HG03558 (cell line): ENCODE measurements around the gene SLC27A3.

Experiments used
- ATAC-seq: cut with Tn5 transposase; IDR thresholded peaks from one replicate; pipeline ENCODE4 v1.9.1; 2021; ENCODE audit warnings: moderate number of reproducible peaks; ENCODE audit not compliant: unreplicated experiment; ENCODE audit errors: extremely low read depth

SLC27A3 gene

GRCh38 chr1:153795934-153796785 lies 21.0 kb downstream of the SLC27A3 start:
- ATAC-seq = no peak

GRCh38 chr1:153796786-153797659 lies 21.8 kb downstream of the SLC27A3 start:
- no peak for ATAC-seq

GRCh38 chr1:153798468-153798780 lies 23.2 kb downstream of the SLC27A3 start:
- no peak for ATAC-seq

- no peak for ATAC-seq
Observed at GRCh38 chr1:153799016-153799415, 23.8 kb downstream of the SLC27A3 start.

- no peak for ATAC-seq
Observed at GRCh38 chr1:153799566-153800465, 24.6 kb downstream of the SLC27A3 start.

- no peak for ATAC-seq
Observed at GRCh38 chr1:153800516-153800915, 25.3 kb downstream of the SLC27A3 start.

GRCh38 chr1:153801028-153801625 lies 25.9 kb downstream of the SLC27A3 start:
- ATAC-seq = no peak

GRCh38 chr1:153801786-153802697 lies 26.8 kb downstream of the SLC27A3 start:
- ATAC-seq = no peak

- no peak for ATAC-seq
Observed at GRCh38 chr1:153803470-153804056, 28.4 kb downstream of the SLC27A3 start.

GRCh38 chr1:153804112-153804511 lies 28.9 kb downstream of the SLC27A3 start:
- ATAC-seq = no peak

GRCh38 chr1:153805042-153805745 lies 30.0 kb downstream of the SLC27A3 start:
- peak; percentile 83 for ATAC-seq

- no peak for ATAC-seq
Observed at GRCh38 chr1:153805886-153806719, 30.9 kb downstream of the SLC27A3 start.

- no peak for ATAC-seq
Observed at GRCh38 chr1:153816283-153816889, 41.2 kb downstream of the SLC27A3 start.

- ATAC-seq = no peak
Observed at GRCh38 chr1:153818876-153819275, 43.7 kb downstream of the SLC27A3 start.

GRCh38 chr1:153827168-153827964 lies 52.2 kb downstream of the SLC27A3 start:
- no peak for ATAC-seq
